H1 (cell line): ENCODE data around the gene ITPKC. TPM values are rescaled to one million over a fixed set of nuclear protein-coding genes. Genes with fewer than 3 reads are reported as not detected.

ENCODE experiments used
- BRCA1 ChIP-seq: IDR thresholded peaks from 2 replicates; pipeline ENCODE4 v1.6.1; 2012; ENCODE audit warnings: low read depth, low read length, improper control_type of control experiment
- CHD2 ChIP-seq: IDR thresholded peaks from 2 replicates; pipeline ENCODE4 v1.6.1; 2012; ENCODE audit warnings: low read length, improper control_type of control experiment
- TAF7 ChIP-seq: optimal IDR thresholded peaks from 2 replicates; pipeline ENCODE3; 2011; ENCODE audit warnings: low read depth, mild to moderate bottlenecking, inconsistent platforms, low read length, moderate library complexity, borderline replicate concordance
- USF2 ChIP-seq: IDR thresholded peaks from 2 replicates; pipeline ENCODE4 v1.6.1; 2011; ENCODE audit warnings: low read length, improper control_type of control experiment
- polyA plus RNA-seq, 7 experiments: library from polyadenylated mRNA; depleted of rRNA in 3 of 7; stranded (reverse) in 5 of 7; unstranded in 2 of 7; fragments of >200 nt in 5 of 7; fragments of 200-250 nt in 2 of 7; gene quantifications; 1 replicate in 5 of 7; 2 replicates in 1 of 7; 4 replicates in 1 of 7; pipeline versions ENCODE4 v1.2.1 to v1.2.3, GENCODE V29; 2011 to 2013; ENCODE audit warnings: missing spikeins in 2 of 7, mixed read lengths in 2 of 7
- total RNA-seq: library from RNA; stranded (reverse); fragmentation: NEBNext Ultra II Directional; extraction: Animal tissue kit (Norgen Biotek cat#: 25700); gene quantifications from 2 replicates; pipeline ENCODE4 v1.2.1, GENCODE V29; 2021

The ITPKC gene
- total and polyA plus RNA-seq, 2 of the 8 experiments (the other 6 are each of a cell fraction or from before 2014, with no cell fraction given): 5.2 to 8.9 TPM

- TF ChIP-seq USF2: no peak
- TF ChIP-seq BRCA1: no peak
- TF ChIP-seq CHD2: no peak
- no peak for TF ChIP-seq TAF7
Observed at GRCh38 chr19:40677156-40677555, 39.8 kb upstream of the ITPKC start (continued).
